AML-193 (cell line): ENCODE measurements around the gene PPP1R9A.

Experiments
- DNase-seq, 2 experiments: peaks; one replicate each; lab custom pipeline; 2025; lab: John Stamatoyannopoulos, UW

The PPP1R9A gene

GRCh38 chr7:95319570-95319969 is 412.2 kb downstream of the PPP1R9A start:
- no peak for DNase-seq

- no peak for DNase-seq
Observed at GRCh38 chr7:95320651-95321050, 413.3 kb downstream of the PPP1R9A start.

- no peak for DNase-seq
Observed at GRCh38 chr7:95321720-95322119, 414.3 kb downstream of the PPP1R9A start.

- DNase-seq = no peak
Observed at GRCh38 chr7:95322396-95322795, 415.0 kb downstream of the PPP1R9A start.

DNA sequence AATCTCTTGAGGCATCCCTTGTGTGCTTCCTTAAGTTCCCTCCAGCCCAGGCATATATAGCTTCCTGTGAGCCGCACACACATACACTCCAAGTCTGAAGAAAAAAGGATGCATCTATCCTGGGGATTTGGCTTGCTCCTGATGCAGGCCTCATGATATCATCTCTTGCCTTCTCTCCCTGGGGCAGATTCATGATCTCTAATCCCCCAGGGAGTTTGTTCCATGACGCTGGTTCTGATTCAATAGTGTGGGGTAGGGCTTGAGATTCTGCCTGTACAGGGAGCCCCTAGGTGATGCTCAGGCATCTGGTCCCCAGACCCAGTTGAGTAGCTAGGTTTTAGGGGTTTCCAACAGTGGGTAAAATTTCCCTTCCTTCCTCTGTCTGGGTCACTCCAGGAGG is 415.5 kb downstream of the PPP1R9A start:
- DNase-seq = no peak

DNA sequence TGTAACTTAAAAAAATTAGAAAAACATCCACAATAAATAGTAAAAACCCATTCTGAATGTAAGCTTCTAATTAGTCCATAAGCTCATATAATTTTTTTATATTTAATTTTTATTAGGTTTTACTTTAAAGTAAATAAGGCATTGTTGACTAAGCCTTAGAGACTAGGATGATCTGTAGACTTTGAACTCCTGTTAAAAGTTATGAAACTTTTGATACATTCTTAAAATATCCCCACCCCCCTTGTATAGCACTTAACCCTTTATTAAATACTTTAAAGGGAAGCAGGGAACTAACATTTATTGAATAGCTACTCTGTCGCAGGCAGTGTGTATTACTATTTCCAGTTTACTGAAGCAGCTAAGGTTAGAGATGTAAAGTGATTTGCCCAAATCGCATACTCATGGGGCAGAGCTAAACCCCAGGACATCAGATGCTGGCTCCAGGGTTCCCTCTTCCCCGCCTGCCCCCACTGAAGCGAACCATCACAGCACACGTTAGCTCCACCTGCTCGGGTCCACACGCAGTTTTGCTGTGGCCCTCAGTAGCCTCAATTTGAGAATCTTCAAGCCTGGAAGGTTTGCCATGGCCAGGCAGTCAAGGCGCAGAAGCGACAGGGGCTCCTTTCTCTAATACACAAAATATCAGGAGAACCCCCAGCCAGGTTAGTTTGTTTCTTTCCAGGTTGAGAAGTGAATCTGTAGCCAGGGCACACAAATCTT is 416.2 kb downstream of the PPP1R9A start:
- no peak for DNase-seq

DNA sequence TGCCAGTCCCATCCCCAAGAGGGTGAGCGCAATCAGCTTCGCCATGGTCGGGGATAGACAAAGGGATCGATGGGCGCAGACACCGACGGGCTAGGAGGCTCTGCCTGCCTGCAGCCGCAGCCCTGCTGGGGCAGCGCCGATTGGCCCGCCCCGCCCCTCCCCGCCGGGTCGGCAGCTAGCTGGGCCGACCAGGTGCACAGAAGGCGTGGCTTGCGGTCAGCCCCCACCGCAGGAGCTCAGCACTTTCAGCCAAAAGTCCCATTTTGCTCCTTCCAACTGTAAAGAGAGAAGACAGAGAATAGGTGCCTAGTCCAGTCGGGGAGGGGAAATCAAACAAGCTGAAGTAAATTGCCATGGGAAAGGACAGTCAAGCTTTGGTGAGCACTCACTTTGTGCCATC is 417.0 kb downstream of the PPP1R9A start, which contains the start of gene PON1:
Gene PON1, minus strand, starts transcription at position 102 of the 400 bp plus-strand sequence. Its CDS starts 57 bp downstream, at position 45.
- DNase-seq = no peak

GRCh38 chr7:95327356-95327755 is 420.0 kb downstream of the PPP1R9A start:
- DNase-seq = no peak

DNA sequence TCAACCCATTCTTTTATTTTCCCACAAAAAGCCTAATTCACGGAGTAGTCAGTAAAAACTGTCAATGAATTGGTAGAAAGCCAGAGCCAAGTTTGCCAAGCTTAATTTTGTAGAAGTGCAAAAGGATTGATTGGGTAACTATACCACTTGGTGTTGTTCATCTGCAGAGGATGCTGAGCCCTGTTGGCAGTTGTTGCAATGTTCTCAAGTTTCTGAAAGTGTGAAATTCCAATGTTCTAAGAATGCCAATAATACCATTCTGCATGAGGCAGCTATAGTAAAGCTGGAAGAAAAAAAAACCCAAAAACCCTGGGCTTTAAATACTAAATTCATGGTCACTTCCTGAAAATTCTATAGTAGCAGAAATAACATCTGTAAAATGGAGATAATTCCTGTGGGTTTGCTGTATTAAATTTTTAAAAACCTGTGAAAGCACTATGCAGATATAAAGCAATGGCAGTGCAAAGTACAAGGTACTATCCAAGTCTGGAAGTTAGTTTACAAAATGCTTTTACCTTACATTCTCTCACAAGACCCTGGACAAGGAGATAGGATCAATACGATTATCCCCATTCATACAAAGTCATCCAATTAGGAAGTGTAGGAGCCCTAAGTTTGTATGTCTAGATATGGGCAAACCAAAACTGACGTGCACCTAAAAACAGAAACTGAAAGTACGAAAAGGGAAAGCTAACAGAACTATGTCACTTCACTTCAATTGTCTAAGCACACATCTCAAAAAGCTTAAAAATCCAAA is 423.0 kb downstream of the PPP1R9A start:
- DNase-seq = peak; percentile 41 to 52

DNA sequence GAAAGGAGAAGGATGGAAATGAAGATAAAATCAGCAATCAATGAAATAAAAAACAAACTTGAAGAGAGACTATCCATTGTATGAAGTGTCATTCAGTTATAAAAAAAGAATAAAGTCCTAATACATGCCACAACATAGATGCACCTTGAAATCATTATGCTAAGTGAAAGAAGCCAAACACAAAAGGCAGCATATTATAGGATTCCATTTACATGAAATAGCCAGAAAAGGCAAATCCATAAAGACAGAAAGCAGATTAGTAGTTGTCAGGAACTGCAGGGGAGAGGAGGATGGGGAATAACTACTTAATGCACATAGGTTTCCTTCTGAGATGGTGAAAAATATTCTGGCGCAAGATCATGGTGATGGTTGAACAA is 423.6 kb downstream of the PPP1R9A start:
- no peak for DNase-seq

GRCh38 chr7:95334447-95334846 is 427.1 kb downstream of the PPP1R9A start:
- no peak for DNase-seq

DNA sequence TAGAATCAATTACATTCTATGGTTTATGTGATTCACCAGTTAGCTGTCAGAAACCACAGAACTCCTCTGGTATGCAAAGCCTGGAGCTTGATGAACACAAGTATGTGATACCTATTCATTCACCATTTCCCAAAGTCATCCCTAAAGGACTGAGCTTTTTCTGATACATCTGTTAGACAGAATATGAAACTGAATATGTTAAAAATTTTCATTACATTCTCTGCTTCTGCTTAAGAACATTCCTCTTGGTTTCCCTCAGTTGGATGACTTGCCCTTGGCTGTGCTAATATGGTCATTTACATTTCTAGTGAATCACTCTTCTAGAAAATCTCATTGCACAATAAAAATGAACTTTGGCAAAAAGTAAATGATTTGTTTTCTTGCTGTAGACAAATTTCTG is 427.7 kb downstream of the PPP1R9A start:
- DNase-seq = no peak

- no peak for DNase-seq
Observed at GRCh38 chr7:95338832-95339231, 431.4 kb downstream of the PPP1R9A start.

DNA sequence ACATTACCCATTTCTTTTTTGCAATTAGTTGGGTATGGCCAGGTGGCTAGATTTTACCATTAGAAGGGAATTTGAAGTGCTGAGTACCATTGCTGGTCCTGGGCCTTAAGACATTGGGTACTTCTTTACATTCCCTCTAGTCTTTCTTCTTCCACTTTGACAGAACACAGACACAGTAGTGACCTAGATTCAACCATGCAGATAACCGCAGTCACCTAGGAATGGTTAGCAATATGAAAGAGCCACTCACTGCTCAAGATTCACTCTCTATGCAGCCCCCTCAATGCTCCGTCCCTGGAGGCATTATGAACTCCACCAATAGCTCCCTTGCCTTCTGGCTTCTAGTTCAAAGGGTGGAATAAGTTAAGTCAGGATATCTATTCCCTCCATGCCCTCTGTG is 433.1 kb downstream of the PPP1R9A start:
- DNase-seq = no peak

- no peak for DNase-seq
Observed at GRCh38 chr7:95342029-95342428, 434.6 kb downstream of the PPP1R9A start.

DNA sequence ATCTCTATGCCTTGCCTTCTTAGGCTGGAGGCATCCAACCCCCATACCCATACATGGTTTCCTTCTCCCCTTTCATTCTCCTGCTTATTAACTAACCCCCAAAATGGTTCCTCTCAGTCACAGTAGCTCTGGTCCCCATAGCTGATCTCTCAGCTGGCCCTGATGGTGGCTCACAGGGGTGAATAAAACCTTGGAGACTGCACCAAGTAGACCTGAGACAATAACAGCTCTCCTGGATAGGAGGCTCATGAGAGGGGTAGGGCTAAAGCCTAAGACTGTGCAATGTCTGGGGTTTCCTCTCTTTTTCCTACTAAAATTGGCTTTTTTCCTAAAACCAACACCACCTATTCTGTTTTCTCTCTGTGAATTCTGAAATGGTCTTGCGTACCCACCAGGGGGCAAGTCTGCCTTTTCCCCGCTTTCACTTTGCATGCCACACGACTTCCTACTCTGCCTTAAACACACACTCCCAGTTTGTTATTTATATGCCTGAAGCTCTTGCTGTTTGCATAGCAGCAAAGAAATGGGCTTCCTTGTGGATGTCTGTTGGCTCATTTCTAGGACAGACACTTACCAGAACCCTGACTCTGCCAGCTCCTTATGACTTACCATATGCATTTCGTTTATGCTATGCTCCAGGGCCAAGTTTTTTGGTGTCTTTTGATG is 435.4 kb downstream of the PPP1R9A start:
- DNase-seq = no peak
